Hepatic stellate cell (primary cell): ENCODE results near the gene PANK3.
A peak's percentile ranks its signal among the peaks of the same experiment; 100 is the strongest.
"Not testable (repeated sequence)": the region's sequence is repeated elsewhere in the genome, so short reads cannot be mapped to it uniquely, and the experiment has no call there.

ENCODE experiments used
- DNase-seq: peaks from one replicate; pipeline ENCODE4 v3.0.0; 2011; ENCODE audit warnings: low spot score

The PANK3 gene

GRCh38 chr5:168552146-168552545 is 27.0 kb downstream of the PANK3 start:
- peak; percentile 50 for DNase-seq

GRCh38 chr5:168550656-168551055 is 28.5 kb downstream of the PANK3 start:
- no peak for DNase-seq

DNA sequence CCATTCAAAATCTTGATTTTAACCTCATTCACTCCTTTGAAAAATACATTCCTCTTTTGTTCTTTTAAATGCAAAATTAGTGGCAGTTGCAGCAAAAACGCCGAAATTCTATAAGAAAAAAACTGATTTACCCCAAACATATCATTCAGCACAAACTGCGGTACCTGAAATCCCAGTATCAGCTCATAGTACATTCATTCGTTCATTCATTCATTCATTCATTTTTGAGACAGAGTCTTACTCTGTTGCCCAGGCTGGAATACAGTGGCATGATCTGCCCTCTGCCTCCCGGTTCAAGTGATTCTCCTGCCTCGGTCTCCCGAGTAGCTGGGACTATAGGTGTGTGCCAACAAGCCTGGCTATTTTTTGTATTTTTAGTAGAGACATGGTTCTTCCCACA is 29.6 kb downstream of the PANK3 start:
- DNase-seq, result no peak

- DNase-seq, result no peak
Measured at GRCh38 chr5:168537176-168537575, 42.0 kb downstream of the PANK3 start.

- not testable (repeated sequence) for DNase-seq
Measured at GRCh38 chr5:168534351-168534750, 44.8 kb downstream of the PANK3 start.

GRCh38 chr5:168531987-168532864 is 46.9 kb downstream of the PANK3 start:
- no peak for DNase-seq

GRCh38 chr5:168531191-168531590 is 48.0 kb downstream of the PANK3 start:
- DNase-seq, result no peak

- no peak for DNase-seq
Measured at GRCh38 chr5:168530621-168531150, 48.5 kb downstream of the PANK3 start.

DNA sequence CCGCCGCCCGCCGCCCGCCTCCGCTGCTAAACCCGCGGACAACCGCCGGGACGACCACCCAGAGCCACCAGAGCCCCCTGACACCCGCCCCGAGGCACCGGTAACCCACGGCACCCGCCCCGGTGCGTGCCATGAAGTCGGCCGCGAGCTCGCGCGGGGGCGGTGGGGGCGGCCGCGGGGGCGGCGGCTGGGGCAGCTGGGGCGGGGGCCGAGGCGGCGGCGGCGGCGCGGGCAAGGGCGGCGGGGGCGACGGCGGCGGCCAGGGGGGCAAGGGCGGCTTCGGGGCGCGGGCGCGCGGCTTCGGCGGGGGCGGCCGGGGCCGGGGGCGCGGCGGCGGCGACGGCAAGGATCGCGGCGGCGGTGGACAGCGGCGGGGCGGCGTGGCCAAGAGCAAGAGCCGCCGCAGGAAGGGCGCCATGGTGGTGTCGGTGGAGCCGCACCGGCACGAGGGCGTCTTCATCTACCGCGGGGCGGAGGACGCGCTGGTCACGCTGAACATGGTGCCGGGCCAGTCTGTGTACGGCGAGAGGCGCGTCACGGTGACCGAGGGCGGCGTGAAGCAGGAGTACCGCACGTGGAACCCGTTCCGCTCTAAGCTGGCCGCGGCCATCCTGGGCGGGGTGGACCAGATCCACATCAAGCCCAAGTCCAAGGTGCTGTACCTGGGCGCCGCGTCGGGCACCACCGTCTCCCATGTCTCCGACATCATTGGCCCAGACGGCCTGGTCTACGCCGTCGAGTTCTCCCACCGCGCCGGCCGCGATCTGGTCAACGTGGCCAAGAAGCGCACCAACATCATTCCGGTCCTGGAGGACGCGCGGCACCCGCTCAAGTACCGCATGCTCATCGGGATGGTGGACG is 49.6 kb downstream of the PANK3 start:
- no peak for DNase-seq

- DNase-seq, result no peak
Measured at GRCh38 chr5:168528521-168529373, 50.4 kb downstream of the PANK3 start, which contains the start of gene FBLL1. Gene FBLL1, plus strand, starts transcription at chr5:168529305. Its CDS starts 200 bp downstream, at chr5:168529505.

- no peak for DNase-seq
Measured at GRCh38 chr5:168527756-168528295, 51.3 kb downstream of the PANK3 start.

GRCh38 chr5:168525856-168526255 is 53.3 kb downstream of the PANK3 start:
- no peak for DNase-seq

GRCh38 chr5:168513861-168514428 is 65.2 kb downstream of the PANK3 start:
- DNase-seq, result no peak

- DNase-seq, result no peak
Measured at GRCh38 chr5:168502563-168503237, 76.5 kb downstream of the PANK3 start.
